H1 (cell line): ENCODE results near the gene RTN4RL1. TPM values are rescaled to one million over a fixed set of nuclear protein-coding genes. Genes with fewer than 3 reads are reported as not detected.
A peak's percentile ranks its signal among the peaks of the same experiment; 100 is the strongest.

Experiments used
- CTCF ChIA-PET: fragments of 300-600 bp; sonication (Branson Sonifier 250); formaldehyde crosslinking; loops from one replicate; lab custom pipeline; 2021; ENCODE audit not compliant: partially characterized antibody; lab: Charles Lee
- POLR2A ChIA-PET: fragments of 300-600 bp; sonication (Branson Sonifier 250); formaldehyde crosslinking; loops from one replicate; lab custom pipeline; 2021; ENCODE audit warnings: inconsistent platforms; ENCODE audit not compliant: partially characterized antibody; lab: Charles Lee
- DNase-seq, 2 experiments: peaks; one replicate each; pipeline versions ENCODE4 v3.0.0 to v3.0.0-alpha.2; 2010 to 2022; ENCODE audit warnings: low spot score in 2 of 2, low read depth in 1 of 2, mixed read lengths in 1 of 2
- FAIRE-seq: peaks from 2 replicates; lab custom pipeline; 2011; peaks lifted over from hg19 to GRCh38; lab: Jason Lieb, UNC
- H2AFZ ChIP-seq: 2 replicates; pipeline ENCODE4 v1.8.1; 2012; ENCODE audit warnings: low read length, inconsistent platforms
- H2AK5ac ChIP-seq: 2 replicates; pipeline ENCODE4 v1.6.1; 2013; ENCODE audit warnings: low read depth, low read length
- H2BK120ac ChIP-seq: replicated peaks from 2 replicates; pipeline ENCODE3; 2013; ENCODE audit warnings: low read depth, low read length, inconsistent platforms
- H2BK12ac ChIP-seq: 2 replicates; pipeline ENCODE4 v1.6.1; 2013; ENCODE audit warnings: low read depth, low read length
- H2BK15ac ChIP-seq: 2 replicates; pipeline ENCODE4 v1.6.1; 2013; ENCODE audit warnings: low read length
- H2BK20ac ChIP-seq: 2 replicates; pipeline ENCODE4 v1.6.1; 2013; ENCODE audit warnings: low read length
- H2BK5ac ChIP-seq: 2 replicates; pipeline ENCODE4 v1.6.1; 2013; ENCODE audit warnings: low read depth, low read length
- H3K14ac ChIP-seq: 2 replicates; pipeline ENCODE4 v1.6.1; 2013; ENCODE audit warnings: inconsistent platforms; ENCODE audit not compliant: insufficient read length
- H3K18ac ChIP-seq: 2 replicates; pipeline ENCODE4 v1.6.1; 2013; ENCODE audit warnings: low read length; ENCODE audit errors: extremely low read depth
- H3K23ac ChIP-seq: 2 replicates; pipeline ENCODE4 v1.6.1; 2013; ENCODE audit warnings: inconsistent platforms; ENCODE audit not compliant: insufficient read length
- H3K23me2 ChIP-seq: 2 replicates; pipeline ENCODE4 v1.6.1; 2013; ENCODE audit warnings: low read depth, low read length
- H3K27ac ChIP-seq: 2 replicates; pipeline ENCODE4 v1.6.1; 2011; ENCODE audit warnings: low read depth, low read length, inconsistent platforms
- H3K27me3 ChIP-seq, 4 experiments: replicated peaks in 1 of 4; 1 replicate in 1 of 4; 2 replicates in 3 of 4; pipeline versions ENCODE4 v1.6.1 to v1.8.1; 2011 to 2013; ENCODE audit warnings: low read length in 3 of 4, mild to moderate bottlenecking in 3 of 4, inconsistent platforms in 2 of 4, mixed read lengths in 2 of 4, moderate library complexity in 1 of 4; ENCODE audit not compliant: control insufficient read depth in 3 of 4, insufficient read depth in 3 of 4; ENCODE audit errors: extremely low read depth in 1 of 4
- H3K36me3 ChIP-seq, 4 experiments: 2 replicates each; pipeline versions ENCODE4 v1.6.1 to v1.8.1; 2011 to 2013; ENCODE audit warnings: mild to moderate bottlenecking in 4 of 4, low read length in 3 of 4, moderate library complexity in 2 of 4, control low read depth in 1 of 4, inconsistent platforms in 1 of 4; ENCODE audit not compliant: insufficient read depth in 4 of 4, control insufficient read depth in 2 of 4
- H3K4ac ChIP-seq: replicated peaks from 2 replicates; pipeline ENCODE3; 2013; ENCODE audit warnings: low read length, low read depth, mixed read lengths, inconsistent platforms; ENCODE audit not compliant: insufficient read length
- H3K4me1 ChIP-seq, 4 experiments: replicated peaks in 1 of 4; 1 replicate in 1 of 4; 2 replicates in 3 of 4; pipeline versions ENCODE4 v1.6.1 to v1.8.1; 2011 to 2013; ENCODE audit warnings: low read length in 3 of 4, inconsistent platforms in 2 of 4, mixed read lengths in 1 of 4; ENCODE audit not compliant: insufficient read depth in 4 of 4, control insufficient read depth in 3 of 4
- H3K4me2 ChIP-seq, 2 experiments: 2 replicates each; pipeline versions ENCODE4 v1.6.1 to v1.8.1; 2011 to 2013; ENCODE audit warnings: low read depth in 2 of 2, low read length in 2 of 2, control low read depth in 1 of 2, inconsistent platforms in 1 of 2, mild to moderate bottlenecking in 1 of 2; ENCODE audit not compliant: insufficient read depth in 1 of 2
- H3K4me3 ChIP-seq, 4 experiments: fragments of 200-600, 300-600 bp in 1 of 4; sonication (generic), shearing (Covaris generic), sonication (Bioruptor Twin) in 1 of 4; 2 replicates each; pipeline versions ENCODE4 v1.5.1 to v1.8.1; 2011 to 2016; ENCODE audit warnings: low read length in 4 of 4, low read depth in 3 of 4, control low read depth in 2 of 4, inconsistent platforms in 2 of 4, mild to moderate bottlenecking in 2 of 4, mixed read lengths in 1 of 4, moderate library complexity in 1 of 4; ENCODE audit not compliant: insufficient read depth in 2 of 4; ENCODE audit errors: extremely low read depth in 1 of 4
- H3K56ac ChIP-seq: replicated peaks from 2 replicates; pipeline ENCODE3; 2013; ENCODE audit warnings: low read depth, mild to moderate bottlenecking, mixed read lengths, low read length, inconsistent platforms; ENCODE audit not compliant: insufficient read length
- H3K79me1 ChIP-seq: 2 replicates; pipeline ENCODE4 v1.6.1; 2013; ENCODE audit warnings: low read depth, low read length, control low read depth
- H3K79me2 ChIP-seq, 2 experiments: 2 replicates each; pipeline versions ENCODE4 v1.6.1 to v1.8.1; 2012 to 2013; ENCODE audit warnings: low read length in 2 of 2, mild to moderate bottlenecking in 2 of 2, inconsistent platforms in 1 of 2; ENCODE audit not compliant: insufficient read depth in 2 of 2, control insufficient read depth in 1 of 2
- H3K9ac ChIP-seq, 4 experiments: replicated peaks in 1 of 4; 1 replicate in 1 of 4; 2 replicates in 3 of 4; pipeline versions ENCODE4 v1.6.1 to v1.8.1; 2011 to 2013; ENCODE audit warnings: low read depth in 3 of 4, low read length in 3 of 4, control low read depth in 2 of 4, mild to moderate bottlenecking in 2 of 4, moderate library complexity in 2 of 4, inconsistent platforms in 1 of 4; ENCODE audit errors: extremely low read depth in 1 of 4
- H3K9me3 ChIP-seq, 2 experiments: 2 replicates each; pipeline versions ENCODE4 v1.6.1 to v1.8.1; 2012 to 2013; ENCODE audit warnings: mild to moderate bottlenecking in 2 of 2, moderate library complexity in 2 of 2, control low read depth in 1 of 2, inconsistent platforms in 1 of 2, low read depth in 1 of 2, low read length in 1 of 2, mixed read lengths in 1 of 2; ENCODE audit not compliant: insufficient read depth in 2 of 2
- H4K20me1 ChIP-seq, 2 experiments: replicated peaks in 1 of 2; 2 replicates each; pipeline versions ENCODE3 to v1.8.1; 2011 to 2013; ENCODE audit warnings: inconsistent platforms in 2 of 2, low read length in 2 of 2, mild to moderate bottlenecking in 1 of 2; ENCODE audit not compliant: insufficient read depth in 2 of 2, control insufficient read depth in 1 of 2
- H4K5ac ChIP-seq: 2 replicates; pipeline ENCODE4 v1.6.1; 2013; ENCODE audit warnings: low read length, low read depth, mixed read lengths, inconsistent platforms; ENCODE audit not compliant: insufficient read length
- H4K8ac ChIP-seq: 2 replicates; pipeline ENCODE4 v1.8.0; 2013; ENCODE audit warnings: mild to moderate bottlenecking, moderate library complexity, low read length, inconsistent platforms; ENCODE audit not compliant: insufficient read depth; ENCODE audit errors: extremely low read depth
- H4K91ac ChIP-seq: replicated peaks from 2 replicates; pipeline ENCODE3; 2013; ENCODE audit warnings: low read length, mixed read lengths, inconsistent platforms; ENCODE audit not compliant: insufficient read length
- CEBPB ChIP-seq: IDR thresholded peaks from 2 replicates; pipeline ENCODE4 v1.6.1; 2012; ENCODE audit warnings: low read depth, low read length
- GABPA ChIP-seq: IDR thresholded peaks from 2 replicates; pipeline ENCODE4 v1.6.1; 2011; ENCODE audit warnings: mild to moderate bottlenecking, low read length, moderate library complexity, borderline replicate concordance; ENCODE audit not compliant: insufficient read depth
- RNF2 ChIP-seq: fragments of 200-900, 300-1000 bp; sonication (generic); IDR thresholded peaks from 2 replicates; pipeline ENCODE4 v1.7.1; 2016; ENCODE audit warnings: borderline replicate concordance, low read depth, mild to moderate bottlenecking, antibody characterized with exemption, low read length; ENCODE audit not compliant: poor library complexity, severe bottlenecking; ENCODE audit errors: missing control alignments
- SP4 ChIP-seq: IDR thresholded peaks from 2 replicates; pipeline ENCODE4 v1.6.1; 2012; ENCODE audit warnings: low read length, inconsistent platforms
- WGBS, 2 experiments: shearing (Covaris generic) in 1 of 2; methylation state at CpG; one replicate each; pipeline versions ENCODE4 v1.1.6 to v1.1.7; 2013 to 2015; ENCODE audit warnings: low lambda C conversion rate in 2 of 2, mixed read lengths in 2 of 2, inconsistent platforms in 1 of 2, low coverage in 1 of 2, missing lambda C conversion rate in 1 of 2; ENCODE audit not compliant: insufficient replicate concordance in 2 of 2, insufficient coverage in 1 of 2, insufficient read length in 1 of 2; ENCODE audit errors: extremely low coverage in 1 of 2, missing lambda C conversion rate in 1 of 2; 5-methylcytosine and 5-hydroxymethylcytosine counted together
- polyA plus RNA-seq, 7 experiments: library from polyadenylated mRNA; depleted of rRNA in 3 of 7; stranded (reverse) in 5 of 7; unstranded in 2 of 7; fragments of >200 nt in 5 of 7; fragments of 200-250 nt in 2 of 7; gene quantifications; 1 replicate in 5 of 7; 2 replicates in 1 of 7; 4 replicates in 1 of 7; pipeline versions ENCODE4 v1.2.1 to v1.2.3, GENCODE V29; 2011 to 2013; ENCODE audit warnings: missing spikeins in 2 of 7, mixed read lengths in 2 of 7
- total RNA-seq: library from RNA; stranded (reverse); fragmentation: NEBNext Ultra II Directional; extraction: Animal tissue kit (Norgen Biotek cat#: 25700); gene quantifications from 2 replicates; pipeline ENCODE4 v1.2.1, GENCODE V29; 2021
- TF ChIP-seq, protein P1 (sequence below), 3 experiments: IDR thresholded peaks; 1 replicate in 2 of 3; 2 replicates in 1 of 3; pipeline versions ENCODE4 v1.5.1 to v1.6.1; 2011; ENCODE audit warnings: low read length in 3 of 3, mild to moderate bottlenecking in 3 of 3, inconsistent platforms in 2 of 3, low read depth in 1 of 3, moderate library complexity in 1 of 3; ENCODE audit not compliant: insufficient read depth in 1 of 3; ENCODE audit errors: control extremely low read depth in 1 of 3
- TF ChIP-seq, protein P2 (sequence below): IDR thresholded peaks from 2 replicates; pipeline ENCODE4 v1.6.1; 2011; ENCODE audit warnings: low read length, improper control_type of control experiment
- TF ChIP-seq, protein P3 (sequence below): IDR thresholded peaks from 2 replicates; pipeline ENCODE4 v1.6.1; 2011; ENCODE audit warnings: low read depth, mild to moderate bottlenecking, low read length; ENCODE audit not compliant: insufficient read depth

Gene RTN4RL1
- total and polyA plus RNA-seq, 2 of the 8 experiments (the other 6 are each of a cell fraction or from before 2014, with no cell fraction given): 0.09 TPM; not detected in 1

DNA sequence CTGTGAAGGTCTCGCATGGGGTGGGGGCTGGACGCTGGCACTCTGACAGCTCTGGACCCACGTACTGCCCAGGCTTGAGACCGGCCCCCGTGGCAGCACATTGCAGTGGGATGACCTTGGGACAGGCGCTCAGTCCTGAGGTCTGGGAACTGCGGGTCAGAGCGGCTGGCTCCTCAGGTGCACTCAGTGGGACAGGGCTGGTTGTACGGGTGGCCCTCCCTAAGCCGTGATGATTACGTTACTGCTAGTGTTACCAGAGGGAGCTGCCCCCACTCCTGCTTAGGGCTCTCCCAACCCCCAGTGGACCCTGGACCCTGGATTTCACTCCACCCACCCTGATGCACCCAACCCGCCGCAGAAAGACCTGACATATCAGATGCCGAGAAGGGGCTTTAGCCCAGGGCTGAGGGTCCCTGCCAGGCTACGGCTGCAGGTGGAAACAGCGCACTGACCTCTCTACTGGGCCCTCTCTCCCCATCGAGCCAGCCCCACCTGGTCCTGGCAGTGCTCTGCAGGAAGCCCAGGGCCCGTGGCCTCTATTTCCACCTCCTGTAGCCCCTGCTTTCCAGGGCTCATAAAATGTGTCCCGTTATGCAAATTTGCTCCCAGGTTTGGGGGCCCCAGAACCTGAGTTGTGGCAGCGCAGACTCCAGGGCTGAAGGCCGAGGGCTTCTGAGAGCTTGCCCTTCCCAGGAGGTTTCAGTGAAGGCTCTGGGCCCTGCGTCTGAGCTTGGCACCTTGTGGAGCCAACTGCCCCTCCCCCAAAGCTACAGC, 77.2 kb downstream of the RTN4RL1 start:
- Histone ChIP-seq H3K9ac (no peak overlapping the region), H3K79me2 (no peaks in the 10 kb centered on the region), H3K9me3 (no peaks in the 10 kb centered on the region), H3K56ac (no peak overlapping the region), H2AFZ (no peak overlapping the region), H2BK12ac (no peak overlapping the region), H3K79me1 (no peaks in the 10 kb centered on the region), H3K18ac (no peak overlapping the region), H3K4me1 (no peaks in the 10 kb centered on the region), H3K36me3 (no peaks in the 10 kb centered on the region), H4K20me1 (peaks cover 0 to 5% of the 10 kb centered on the region in 2 experiments), H3K27ac (no peak overlapping the region), H3K23ac (no peak overlapping the region), H3K23me2 (no peaks in the 10 kb centered on the region), H3K4ac (no peak overlapping the region), H3K27me3 (no peaks in the 10 kb centered on the region), H4K5ac (no peak overlapping the region), H2BK15ac (no peak overlapping the region), H2BK120ac (no peak overlapping the region), H3K4me3 (no peak overlapping the region), H4K91ac (no peak overlapping the region), H2BK5ac (no peak overlapping the region), H3K4me2 (no peak overlapping the region), H2BK20ac (no peak overlapping the region), H4K8ac (peak overlapping the region; percentile 35; the same call in 1 of the 2 replicates), H3K14ac (no peak overlapping the region), H2AK5ac (no peak overlapping the region)
- WGBS, 2 experiments: 92% methylated on average over 19 of the region's 22 CpGs; no CpG with 5 or more reads in 1 of the 2 experiments
- ChIA-PET CTCF (interaction anchor here (0.8 to 1.6 kb wide), 4 partner anchors 12 to 39 kb away, joined by 3 read pairs; no protein-coding TSS in a partner anchor), POLR2A (interaction anchor here (1.3 kb wide), 1 partner anchor 11 kb away, joined by 3 read pairs; no protein-coding TSS in a partner anchor)
- FAIRE-seq (no peak), DNase-seq (no peak)
- TF ChIP-seq SP4: no peak
- TF ChIP-seq, protein P1, sequence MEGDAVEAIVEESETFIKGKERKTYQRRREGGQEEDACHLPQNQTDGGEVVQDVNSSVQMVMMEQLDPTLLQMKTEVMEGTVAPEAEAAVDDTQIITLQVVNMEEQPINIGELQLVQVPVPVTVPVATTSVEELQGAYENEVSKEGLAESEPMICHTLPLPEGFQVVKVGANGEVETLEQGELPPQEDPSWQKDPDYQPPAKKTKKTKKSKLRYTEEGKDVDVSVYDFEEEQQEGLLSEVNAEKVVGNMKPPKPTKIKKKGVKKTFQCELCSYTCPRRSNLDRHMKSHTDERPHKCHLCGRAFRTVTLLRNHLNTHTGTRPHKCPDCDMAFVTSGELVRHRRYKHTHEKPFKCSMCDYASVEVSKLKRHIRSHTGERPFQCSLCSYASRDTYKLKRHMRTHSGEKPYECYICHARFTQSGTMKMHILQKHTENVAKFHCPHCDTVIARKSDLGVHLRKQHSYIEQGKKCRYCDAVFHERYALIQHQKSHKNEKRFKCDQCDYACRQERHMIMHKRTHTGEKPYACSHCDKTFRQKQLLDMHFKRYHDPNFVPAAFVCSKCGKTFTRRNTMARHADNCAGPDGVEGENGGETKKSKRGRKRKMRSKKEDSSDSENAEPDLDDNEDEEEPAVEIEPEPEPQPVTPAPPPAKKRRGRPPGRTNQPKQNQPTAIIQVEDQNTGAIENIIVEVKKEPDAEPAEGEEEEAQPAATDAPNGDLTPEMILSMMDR (IDR thresholded peaks at IDR 0.05; ENCODE audit: control extremely low read depth in 1 of 3, insufficient read depth in 1 of 3, low read depth in 1 of 3, low read length in 3 of 3): no peak
- TF ChIP-seq, protein P2, sequence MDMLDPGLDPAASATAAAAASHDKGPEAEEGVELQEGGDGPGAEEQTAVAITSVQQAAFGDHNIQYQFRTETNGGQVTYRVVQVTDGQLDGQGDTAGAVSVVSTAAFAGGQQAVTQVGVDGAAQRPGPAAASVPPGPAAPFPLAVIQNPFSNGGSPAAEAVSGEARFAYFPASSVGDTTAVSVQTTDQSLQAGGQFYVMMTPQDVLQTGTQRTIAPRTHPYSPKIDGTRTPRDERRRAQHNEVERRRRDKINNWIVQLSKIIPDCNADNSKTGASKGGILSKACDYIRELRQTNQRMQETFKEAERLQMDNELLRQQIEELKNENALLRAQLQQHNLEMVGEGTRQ: no peak
- TF ChIP-seq, protein P3, sequence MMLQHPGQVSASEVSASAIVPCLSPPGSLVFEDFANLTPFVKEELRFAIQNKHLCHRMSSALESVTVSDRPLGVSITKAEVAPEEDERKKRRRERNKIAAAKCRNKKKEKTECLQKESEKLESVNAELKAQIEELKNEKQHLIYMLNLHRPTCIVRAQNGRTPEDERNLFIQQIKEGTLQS: no peak
- TF ChIP-seq CEBPB: no peak
- TF ChIP-seq GABPA: no peak
- TF ChIP-seq RNF2: no peak
